Peyer's patch (tissue), 4 donors: ENCODE measurements around the gene IL4I1.

Source experiments
- CTCF ChIP-seq, 6 experiments: fragments of 450-650 bp in 4 of 6; fragments of 200-600 bp in 2 of 6; sonication (generic) in 1 of 6; IDR thresholded peaks; one replicate each; pipeline ENCODE4 v1.5.1; 2017 to 2019; ENCODE audit warnings: antibody characterized with exemption in 6 of 6, mild to moderate bottlenecking in 3 of 6, moderate library complexity in 1 of 6
- POLR2A ChIP-seq, 2 donors: fragments of 450-650 bp; IDR thresholded peaks; one replicate each; pipeline ENCODE4 v1.5.1; 2017; ENCODE audit warnings: antibody characterized with exemption in 2 of 2, mild to moderate bottlenecking in 2 of 2, moderate library complexity in 2 of 2

GRCh38 chr19:49861107-49861506 lies 35.6 kb downstream of the IL4I1 start:
- TF ChIP-seq CTCF (IDR thresholded peaks at IDR 0.05) (no peak), POLR2A (IDR thresholded peaks at IDR 0.05) (no peak)
